GM10248 (cell line): Measurements from ENCODE around the gene ABCB9.

Experiments
- CTCF ChIA-PET: fragments of 300-600 bp; sonication (Branson Sonifier 250); formaldehyde crosslinking; extraction: SDS; loops from one replicate; lab custom pipeline; 2021; ENCODE audit warnings: antibody characterized with exemption; lab: Yijun Ruan, JAX
- POLR2A ChIA-PET: fragments of 350-650 bp; sonication (Branson Sonifier 250); formaldehyde crosslinking; extraction: SDS; loops from one replicate; lab custom pipeline; 2020; ENCODE audit warnings: antibody characterized with exemption; lab: Yijun Ruan, JAX
- DNase-seq: peaks from one replicate; pipeline ENCODE4 v3.0.0; 2012; ENCODE audit errors: extremely low spot score
- CTCF ChIP-seq: IDR thresholded peaks from 2 replicates; pipeline ENCODE4 v1.5.1; 2012; ENCODE audit warnings: mild to moderate bottlenecking, low read depth; ENCODE audit errors: extremely low read depth, missing control alignments, control extremely low read depth

ABCB9 gene

GRCh38 chr12:122991623-122992275, 25.5 kb upstream of the ABCB9 start:
- ChIA-PET CTCF (interaction anchor here (0.9 to 1.2 kb wide), 2 partner anchors 12 to 15 kb away, joined by 3 read pairs; no protein-coding TSS in a partner anchor), POLR2A (no interaction called here)
- no peak for TF ChIP-seq CTCF
- DNase-seq = no peak

- DNase-seq = no peak
- ChIA-PET CTCF (interaction anchor here (0.9 to 1.4 kb wide), 4 partner anchors 10 to 247 kb away, joined by 3 to 4 read pairs (median 3); no protein-coding TSS in a partner anchor), POLR2A (interaction anchor here (0.8 kb wide), 1 partner anchor 10 kb away, joined by 3 read pairs; no protein-coding TSS in a partner anchor)
- no peak for TF ChIP-seq CTCF
Observed at GRCh38 chr12:122990961-122991622, 24.8 kb upstream of the ABCB9 start.

GRCh38 chr12:122990561-122990960, 24.3 kb upstream of the ABCB9 start:
- ChIA-PET CTCF (interaction anchor here (1.0 to 1.6 kb wide), 3 partner anchors 9 to 248 kb away, joined by 3 to 6 read pairs (median 4); no protein-coding TSS in a partner anchor), POLR2A (interaction anchor here (0.8 kb wide), 1 partner anchor 9 kb away, joined by 3 read pairs; no protein-coding TSS in a partner anchor)
- no peak for DNase-seq
- no peak for TF ChIP-seq CTCF

- POLR2A ChIA-PET = interaction anchor here (0.8 kb wide), 1 partner anchor 9 kb away, joined by 3 read pairs; no protein-coding TSS in a partner anchor
- CTCF ChIA-PET = interaction anchor here (1.0 to 1.6 kb wide), 5 partner anchors 8 to 249 kb away, joined by 3 to 6 read pairs (median 4); no protein-coding TSS in a partner anchor
- no peak for TF ChIP-seq CTCF
- no peak for DNase-seq
Observed at GRCh38 chr12:122989874-122990419, 23.7 kb upstream of the ABCB9 start.

GRCh38 chr12:122989225-122989839, 23.1 kb upstream of the ABCB9 start:
- no peak for TF ChIP-seq CTCF
- CTCF ChIA-PET = interaction anchor here (1.0 to 1.6 kb wide), 4 partner anchors 9 to 249 kb away, joined by 3 to 6 read pairs (median 4); no protein-coding TSS in a partner anchor
- POLR2A ChIA-PET = no interaction called here

More at GRCh38 chr12:122989225-122989839, 23.1 kb upstream of the ABCB9 start:
- DNase-seq = no peak
